HFFc6 (cell line): Measurements from ENCODE around the gene PIK3CA. TPM values are rescaled to one million over a fixed set of nuclear protein-coding genes. Genes with fewer than 3 reads are reported as not detected.

Experiments
- DNase-seq: peaks from one replicate; pipeline ENCODE4 v3.0.0-alpha.2; 2018
- H3K27ac Mint-ChIP-seq: 2 replicates; pipeline ENCODE4 v1.8.0; 2020; ENCODE audit warnings: mild to moderate bottlenecking, mixed read lengths
- H3K27me3 Mint-ChIP-seq: 2 replicates; pipeline ENCODE4 v1.8.0; 2021; ENCODE audit warnings: mild to moderate bottlenecking, moderate library complexity, mixed read lengths; ENCODE audit not compliant: insufficient read depth
- H3K36me3 Mint-ChIP-seq: 2 replicates; pipeline ENCODE4 v1.8.0; 2021; ENCODE audit warnings: low read depth, mixed read lengths
- H3K4me1 Mint-ChIP-seq: 2 replicates; pipeline ENCODE4 v1.8.0; 2020; ENCODE audit warnings: low read depth, mixed read lengths
- H3K4me3 Mint-ChIP-seq: 2 replicates; pipeline ENCODE4 v1.8.0; 2020; ENCODE audit warnings: mild to moderate bottlenecking, moderate library complexity, mixed read lengths
- H3K9me3 Mint-ChIP-seq: 2 replicates; pipeline ENCODE4 v1.8.0; 2020; ENCODE audit warnings: mild to moderate bottlenecking, mixed read lengths
- total RNA-seq, 6 experiments: library from RNA; stranded (reverse); fragmentation: NEBNext Ultra II Directional; extraction: Animal tissue kit (Norgen Biotek cat#: 25700); gene quantifications; 2 replicates in 1 of 6; 3 replicates in 5 of 6; pipeline ENCODE4 v1.2.3, GENCODE V29; 2021
- TF ChIP-seq, protein P1 (sequence below): fragments of 200-600 bp; sonication (generic); IDR thresholded peaks from 2 replicates; pipeline ENCODE4 v1.5.0; 2021; ENCODE audit warnings: antibody characterized with exemption, mild to moderate bottlenecking

PIK3CA gene
- total RNA-seq, 6 experiments from 2014 or later = 16.1 to 21.2 (median 19.7) TPM

GRCh38 chr3:179286331-179286730 lies 138.2 kb downstream of the PIK3CA start:
- TF ChIP-seq, protein P1, sequence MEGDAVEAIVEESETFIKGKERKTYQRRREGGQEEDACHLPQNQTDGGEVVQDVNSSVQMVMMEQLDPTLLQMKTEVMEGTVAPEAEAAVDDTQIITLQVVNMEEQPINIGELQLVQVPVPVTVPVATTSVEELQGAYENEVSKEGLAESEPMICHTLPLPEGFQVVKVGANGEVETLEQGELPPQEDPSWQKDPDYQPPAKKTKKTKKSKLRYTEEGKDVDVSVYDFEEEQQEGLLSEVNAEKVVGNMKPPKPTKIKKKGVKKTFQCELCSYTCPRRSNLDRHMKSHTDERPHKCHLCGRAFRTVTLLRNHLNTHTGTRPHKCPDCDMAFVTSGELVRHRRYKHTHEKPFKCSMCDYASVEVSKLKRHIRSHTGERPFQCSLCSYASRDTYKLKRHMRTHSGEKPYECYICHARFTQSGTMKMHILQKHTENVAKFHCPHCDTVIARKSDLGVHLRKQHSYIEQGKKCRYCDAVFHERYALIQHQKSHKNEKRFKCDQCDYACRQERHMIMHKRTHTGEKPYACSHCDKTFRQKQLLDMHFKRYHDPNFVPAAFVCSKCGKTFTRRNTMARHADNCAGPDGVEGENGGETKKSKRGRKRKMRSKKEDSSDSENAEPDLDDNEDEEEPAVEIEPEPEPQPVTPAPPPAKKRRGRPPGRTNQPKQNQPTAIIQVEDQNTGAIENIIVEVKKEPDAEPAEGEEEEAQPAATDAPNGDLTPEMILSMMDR = no peak
- Mint-ChIP-seq H3K9me3 (no peaks in the 10 kb centered on the region), H3K4me3 (peak overlapping the region; percentile 30; the same call in 1 of the 2 replicates), H3K36me3 (no peaks in the 10 kb centered on the region), H3K27me3 (peaks cover 16% of the 10 kb centered on the region; the same call in 1 of the 2 replicates), H3K27ac (no peak overlapping the region), H3K4me1 (peaks cover 10% of the 10 kb centered on the region)
- DNase-seq = no peak

- Mint-ChIP-seq H3K27me3 (peaks cover 21% of the 10 kb centered on the region), H3K4me3 (no peak overlapping the region), H3K36me3 (no peaks in the 10 kb centered on the region), H3K9me3 (no peaks in the 10 kb centered on the region), H3K4me1 (peaks cover 10% of the 10 kb centered on the region), H3K27ac (no peak overlapping the region)
- TF ChIP-seq, protein P1 = no peak
- no peak for DNase-seq
Observed at GRCh38 chr3:179288845-179289244, 140.7 kb downstream of the PIK3CA start.

DNA sequence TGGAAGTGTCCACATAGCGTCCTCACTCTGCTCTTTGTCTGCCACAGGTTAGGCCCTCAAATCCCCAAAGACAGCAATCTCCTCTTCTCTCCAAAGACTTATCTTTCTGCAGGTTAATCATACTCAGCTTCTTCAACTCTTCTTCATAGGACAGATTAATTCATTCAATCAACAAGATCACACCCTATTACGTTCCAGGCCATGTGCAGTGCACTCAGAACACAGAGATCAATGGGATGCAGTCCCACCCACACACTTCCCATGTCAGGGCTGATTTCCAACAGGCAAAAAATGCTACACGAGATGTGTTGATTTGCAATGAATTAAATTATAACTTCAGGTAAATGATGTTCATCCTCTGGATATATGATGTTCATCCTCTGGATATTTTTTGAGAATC lies 141.1 kb downstream of the PIK3CA start:
- Mint-ChIP-seq H3K36me3 (no peaks in the 10 kb centered on the region), H3K9me3 (no peaks in the 10 kb centered on the region), H3K27me3 (peaks cover 21% of the 10 kb centered on the region), H3K27ac (no peak overlapping the region), H3K4me1 (peaks cover 10% of the 10 kb centered on the region), H3K4me3 (no peak overlapping the region)
- DNase-seq = no peak
- TF ChIP-seq, protein P1 = no peak

Other genes starting within 250 kb of the PIK3CA start
- 100 to 1,000 TPM in 1 of 6 experiments, 10 to 100 TPM in 5; 70.6 to 100 (median 83.7) TPM for gene ZMAT3, start 76.5 kb upstream of the PIK3CA start, total RNA-seq
- gene KCNMB3, start 102.8 kb downstream of the PIK3CA start, total RNA-seq = under 1 TPM; 0.26 to 0.66 (median 0.49) TPM
- gene ZNF639, start 174.7 kb downstream of the PIK3CA start, total RNA-seq = 10 to 100 TPM; 24.9 to 32.8 (median 29.0) TPM
- 10 to 100 TPM; 49.6 to 62.0 (median 56.3) TPM for gene MFN1, start 199.4 kb downstream of the PIK3CA start, total RNA-seq